ENCODE results near the gene GAK.

GAK gene

GRCh38 chr4:907103-907400, 25.1 kb downstream of the GAK start:
- Histone ChIP-seq H3K9me3 (peaks cover 2% of the 10 kb centered on the region; the same call in 1 of the 2 replicates), H3K36me3 (peaks cover 25% of the 10 kb centered on the region)
- no peak for TF ChIP-seq CTCF (IDR thresholded peaks at IDR 0.05; ENCODE audit: low read depth, low read length)

DNA sequence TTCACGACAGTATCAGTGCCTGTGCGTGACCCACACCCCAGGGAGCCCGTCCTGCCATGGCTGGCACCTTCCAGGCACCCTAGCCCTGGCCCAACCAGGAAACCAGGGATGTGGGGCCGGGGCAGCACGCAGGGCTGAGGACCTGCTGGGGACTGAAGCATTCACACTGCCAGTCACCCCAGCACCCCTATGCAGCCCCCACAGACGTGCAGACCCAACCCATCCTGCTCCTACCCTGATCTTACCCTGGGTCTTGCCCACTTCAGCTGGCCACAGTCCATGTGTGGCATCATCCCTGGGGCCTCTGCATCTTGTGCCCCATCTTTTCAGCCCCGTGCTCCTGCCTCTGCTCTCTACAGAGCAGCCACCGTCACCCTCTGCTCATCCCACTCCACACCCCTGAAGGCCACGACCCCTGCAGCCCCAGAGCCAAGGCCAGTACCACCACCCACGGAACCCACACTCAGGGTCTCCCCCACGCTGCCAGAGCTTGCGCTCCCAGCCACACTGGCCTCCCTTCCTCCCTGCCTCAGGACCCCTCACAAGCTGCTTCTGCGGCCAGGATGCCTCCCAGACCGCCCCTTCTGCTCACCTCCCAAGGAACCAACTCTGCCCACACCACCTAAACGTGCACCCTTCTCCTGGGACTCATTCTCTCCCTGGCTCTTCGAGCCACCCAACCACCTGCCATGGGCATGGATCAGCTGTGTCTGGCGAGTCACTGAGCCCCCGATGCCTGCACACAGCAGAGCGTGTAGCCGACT, 25.6 kb downstream of the GAK start:
- TF ChIP-seq CTCF (IDR thresholded peaks at IDR 0.05; ENCODE audit: low read depth, low read length) = no peak
- no peak for DNase-seq
- H3K4me3 ChIP-seq (ENCODE audit: low read depth, low read length) = no peak overlapping the region
- peaks cover 19% of the 10 kb centered on the region for H3K36me3 ChIP-seq
- no peaks in the 10 kb centered on the region for H3K27me3 ChIP-seq
- peaks cover 2% of the 10 kb centered on the region; the same call in 1 of the 2 replicates for H3K9me3 ChIP-seq
- peaks cover 7% of the 10 kb centered on the region; the same call in 1 of the 2 replicates for H3K4me1 ChIP-seq

More at GRCh38 chr4:907103-907400, 25.1 kb downstream of the GAK start:
- H3K4me1 ChIP-seq = peaks cover 7% of the 10 kb centered on the region; the same call in 1 of the 2 replicates
- no peak for DNase-seq
- H3K27me3 ChIP-seq = no peaks in the 10 kb centered on the region
- no peak overlapping the region for H3K4me3 ChIP-seq (ENCODE audit: low read depth, low read length)

GRCh38 chr4:905485-906338, 26.4 kb downstream of the GAK start:
- H3K4me1 ChIP-seq = peaks cover 7% of the 10 kb centered on the region; the same call in 1 of the 2 replicates
- H3K9me3 ChIP-seq = peaks cover 2% of the 10 kb centered on the region; the same call in 1 of the 2 replicates
- no peaks in the 10 kb centered on the region for H3K27me3 ChIP-seq
- DNase-seq = no peak
- peaks cover 11% of the 10 kb centered on the region for H3K36me3 ChIP-seq
- TF ChIP-seq CTCF (IDR thresholded peaks at IDR 0.05; ENCODE audit: low read depth, low read length) = no peak
- no peak overlapping the region for H3K4me3 ChIP-seq (ENCODE audit: low read depth, low read length)

DNA sequence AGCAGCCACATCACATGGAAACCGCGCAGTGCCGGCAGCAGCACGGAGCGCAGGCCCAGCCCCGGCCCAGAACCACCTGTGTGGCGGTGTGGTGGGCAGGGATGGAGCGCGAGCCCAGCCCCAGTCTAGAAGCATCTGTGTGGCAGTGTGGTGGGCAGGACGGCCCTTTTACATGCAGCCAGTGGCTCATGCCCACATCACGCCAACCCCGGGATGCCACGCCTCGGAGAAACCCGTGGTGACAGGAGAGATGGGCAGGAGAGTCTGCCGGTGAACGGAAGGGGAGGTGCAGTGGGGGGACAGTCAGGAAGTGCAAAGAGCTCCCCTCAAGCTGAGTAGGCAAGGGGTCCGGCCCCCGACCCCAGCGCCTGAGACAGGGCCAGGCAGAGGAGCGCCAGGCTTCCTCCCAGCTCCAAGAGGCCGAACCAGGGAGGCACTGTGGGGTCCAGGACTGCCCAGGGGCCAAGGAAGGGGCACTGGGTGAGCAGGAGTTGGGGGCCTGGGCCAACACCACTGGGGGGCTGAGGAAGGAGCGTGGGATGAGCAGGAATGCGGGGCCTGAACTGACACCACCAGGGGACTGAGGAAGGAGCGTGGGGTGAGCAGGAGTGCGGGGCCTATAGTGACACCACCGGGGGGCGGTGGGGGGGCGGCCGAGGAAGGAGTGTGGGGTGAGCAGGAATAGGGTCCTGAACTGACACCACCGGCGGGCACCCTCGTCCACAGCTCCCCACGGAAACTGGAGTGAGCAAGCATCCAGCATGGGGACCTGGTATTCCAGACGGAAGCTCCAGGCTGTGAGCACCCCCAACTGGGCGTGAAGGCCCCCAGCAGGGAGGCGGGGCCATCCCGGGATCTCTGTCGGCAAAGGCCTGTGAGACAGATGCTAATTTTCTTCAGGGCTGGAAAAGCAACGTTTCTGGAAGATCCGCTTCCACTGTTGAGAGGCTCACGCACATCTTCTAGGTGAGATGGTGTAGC, 28.8 kb downstream of the GAK start:
- peaks cover 2% of the 10 kb centered on the region; the same call in 1 of the 2 replicates for H3K9me3 ChIP-seq
- TF ChIP-seq CTCF (IDR thresholded peaks at IDR 0.05; ENCODE audit: low read depth, low read length) = no peak
- no peak for DNase-seq
- no peaks in the 10 kb centered on the region for H3K27me3 ChIP-seq
- no peak overlapping the region for H3K4me3 ChIP-seq (ENCODE audit: low read depth, low read length)
- H3K36me3 ChIP-seq = peaks cover 8% of the 10 kb centered on the region; the same call in 1 of the 2 replicates
- H3K4me1 ChIP-seq = peaks cover 6% of the 10 kb centered on the region; the same call in 1 of the 2 replicates

GRCh38 chr4:901192-901910, 30.8 kb downstream of the GAK start:
- no peak for TF ChIP-seq CTCF (IDR thresholded peaks at IDR 0.05; ENCODE audit: low read depth, low read length)
- no peak overlapping the region for H3K4me3 ChIP-seq (ENCODE audit: low read depth, low read length)
- H3K36me3 ChIP-seq = peaks cover 14% of the 10 kb centered on the region
- no peak for DNase-seq
- no peaks in the 10 kb centered on the region for H3K27me3 ChIP-seq
- no peaks in the 10 kb centered on the region for H3K4me1 ChIP-seq
- peaks cover 2% of the 10 kb centered on the region; the same call in 1 of the 2 replicates for H3K9me3 ChIP-seq

Measured in BE2C (cell line).